C4-2B (cell line): ENCODE data around the gene CHSY3.

Source experiments
- H3K27ac ChIP-seq: fragments of 450-650 bp; 2 replicates; pipeline ENCODE4 v1.5.1; 2017
- ZFX ChIP-seq: fragments of 450-650 bp; IDR thresholded peaks from 2 replicates; pipeline ENCODE4 v1.6.1; 2017
- TF ChIP-seq, protein P1 (sequence below): fragments of 450-650 bp; conservative IDR thresholded peaks from 2 replicates; pipeline ENCODE4 v1.5.1; 2017; ENCODE audit warnings: mild to moderate bottlenecking

Gene CHSY3

DNA sequence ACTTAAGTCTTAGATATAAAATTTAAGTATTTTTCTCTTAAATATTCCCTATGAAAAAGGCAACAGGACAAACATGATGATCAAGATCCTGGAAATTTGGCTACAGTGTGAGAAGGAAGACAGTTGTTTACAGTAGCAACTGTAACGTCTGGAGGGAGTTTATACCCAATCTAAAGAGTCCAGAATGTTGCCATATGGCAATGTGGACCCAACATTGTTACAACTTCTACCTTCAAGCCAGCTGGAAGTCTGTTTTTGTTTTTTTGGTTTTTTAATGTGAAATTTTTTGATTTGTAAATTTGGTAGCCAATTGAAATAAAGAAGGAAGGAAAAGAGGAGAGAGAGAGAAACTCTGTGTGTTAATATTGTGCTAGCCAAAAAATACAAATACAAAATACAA is 233.4 kb downstream of the CHSY3 start:
- TF ChIP-seq, protein P1, sequence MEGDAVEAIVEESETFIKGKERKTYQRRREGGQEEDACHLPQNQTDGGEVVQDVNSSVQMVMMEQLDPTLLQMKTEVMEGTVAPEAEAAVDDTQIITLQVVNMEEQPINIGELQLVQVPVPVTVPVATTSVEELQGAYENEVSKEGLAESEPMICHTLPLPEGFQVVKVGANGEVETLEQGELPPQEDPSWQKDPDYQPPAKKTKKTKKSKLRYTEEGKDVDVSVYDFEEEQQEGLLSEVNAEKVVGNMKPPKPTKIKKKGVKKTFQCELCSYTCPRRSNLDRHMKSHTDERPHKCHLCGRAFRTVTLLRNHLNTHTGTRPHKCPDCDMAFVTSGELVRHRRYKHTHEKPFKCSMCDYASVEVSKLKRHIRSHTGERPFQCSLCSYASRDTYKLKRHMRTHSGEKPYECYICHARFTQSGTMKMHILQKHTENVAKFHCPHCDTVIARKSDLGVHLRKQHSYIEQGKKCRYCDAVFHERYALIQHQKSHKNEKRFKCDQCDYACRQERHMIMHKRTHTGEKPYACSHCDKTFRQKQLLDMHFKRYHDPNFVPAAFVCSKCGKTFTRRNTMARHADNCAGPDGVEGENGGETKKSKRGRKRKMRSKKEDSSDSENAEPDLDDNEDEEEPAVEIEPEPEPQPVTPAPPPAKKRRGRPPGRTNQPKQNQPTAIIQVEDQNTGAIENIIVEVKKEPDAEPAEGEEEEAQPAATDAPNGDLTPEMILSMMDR = no peak
- no peak for TF ChIP-seq ZFX
- no peak overlapping the region for H3K27ac ChIP-seq

DNA sequence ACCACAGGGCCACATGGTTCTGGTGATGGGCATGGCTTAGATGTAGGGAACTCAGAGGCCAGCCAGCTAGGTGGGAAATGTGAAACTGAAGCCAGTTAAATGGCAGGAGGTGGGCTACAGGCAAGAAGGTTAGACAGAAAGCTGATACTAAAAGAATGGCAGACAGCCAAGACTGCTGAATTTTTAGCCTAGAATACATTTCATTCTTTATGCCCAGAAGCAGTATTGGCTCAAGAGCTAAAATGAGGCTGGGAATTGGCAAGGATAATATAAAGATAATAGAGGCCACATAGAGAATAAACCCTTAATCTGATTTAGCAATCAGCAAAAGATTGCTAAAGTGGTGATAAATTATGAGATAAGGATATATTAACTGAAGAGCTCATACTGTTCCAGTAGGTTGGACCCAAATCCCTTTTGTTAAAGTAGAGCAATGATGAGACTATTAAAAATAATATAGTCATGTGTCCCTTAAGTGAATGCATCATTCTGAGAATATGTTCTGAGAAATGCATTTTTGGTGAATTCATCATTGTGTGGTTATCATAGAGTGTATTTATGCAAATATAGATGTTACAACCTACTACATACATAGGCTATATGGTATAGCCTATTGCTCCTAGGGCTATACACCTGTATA is 234.3 kb downstream of the CHSY3 start:
- TF ChIP-seq, protein P1 = no peak
- no peak for TF ChIP-seq ZFX
- H3K27ac ChIP-seq = no peak overlapping the region

DNA sequence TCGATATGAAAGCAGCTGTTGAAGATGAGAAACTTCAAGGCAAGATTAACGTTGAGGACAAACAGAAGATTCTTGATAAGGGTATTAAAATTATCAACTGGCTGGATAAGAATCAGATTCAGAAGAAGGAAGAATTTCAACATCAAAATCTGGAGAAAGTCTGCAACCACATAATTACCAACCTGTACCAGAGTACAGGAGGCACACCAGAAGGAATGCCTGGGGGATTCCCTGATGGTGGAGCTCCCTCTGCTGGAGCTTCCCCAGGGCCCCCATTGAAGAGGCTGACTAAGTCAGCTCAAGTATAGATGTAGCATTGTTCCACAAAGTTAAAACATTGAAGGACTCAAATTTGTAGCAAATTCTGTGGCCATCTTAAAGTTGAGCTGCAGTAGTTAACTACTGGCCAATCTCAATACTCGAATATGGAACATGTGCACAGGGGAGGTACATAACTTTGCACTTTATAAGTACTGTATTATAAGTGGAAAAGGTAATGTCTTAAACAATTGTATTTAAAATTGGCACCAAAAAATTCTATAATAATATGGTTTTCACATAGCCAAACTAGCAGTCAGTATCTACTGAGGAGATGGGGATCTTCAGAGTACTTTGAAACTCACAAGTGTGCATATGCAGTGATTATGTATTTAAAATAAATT is 237.5 kb downstream of the CHSY3 start:
- no peak overlapping the region for H3K27ac ChIP-seq
- TF ChIP-seq, protein P1 = peak; percentile 62
- TF ChIP-seq ZFX = no peak

DNA sequence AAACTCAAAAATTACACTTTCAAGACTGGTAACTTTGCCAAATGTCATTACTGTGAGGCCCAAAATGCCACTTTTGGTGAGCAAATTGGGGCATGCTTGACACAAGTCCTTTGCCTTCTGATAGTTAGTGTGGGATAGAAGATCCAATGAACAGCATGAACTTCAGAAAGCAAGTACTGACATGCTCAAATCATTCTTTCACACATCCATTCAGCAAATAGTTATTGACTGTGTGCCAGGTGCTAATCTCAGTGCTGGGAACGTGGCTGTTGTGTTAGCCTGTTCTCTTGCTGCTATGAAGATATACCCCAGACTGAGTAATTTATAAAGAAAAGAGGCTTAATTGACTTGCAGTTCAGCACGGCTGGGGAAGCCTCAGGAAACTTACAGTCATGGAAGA is 247.0 kb downstream of the CHSY3 start:
- no peak overlapping the region for H3K27ac ChIP-seq
- no peak for TF ChIP-seq ZFX
- TF ChIP-seq, protein P1 = no peak

DNA sequence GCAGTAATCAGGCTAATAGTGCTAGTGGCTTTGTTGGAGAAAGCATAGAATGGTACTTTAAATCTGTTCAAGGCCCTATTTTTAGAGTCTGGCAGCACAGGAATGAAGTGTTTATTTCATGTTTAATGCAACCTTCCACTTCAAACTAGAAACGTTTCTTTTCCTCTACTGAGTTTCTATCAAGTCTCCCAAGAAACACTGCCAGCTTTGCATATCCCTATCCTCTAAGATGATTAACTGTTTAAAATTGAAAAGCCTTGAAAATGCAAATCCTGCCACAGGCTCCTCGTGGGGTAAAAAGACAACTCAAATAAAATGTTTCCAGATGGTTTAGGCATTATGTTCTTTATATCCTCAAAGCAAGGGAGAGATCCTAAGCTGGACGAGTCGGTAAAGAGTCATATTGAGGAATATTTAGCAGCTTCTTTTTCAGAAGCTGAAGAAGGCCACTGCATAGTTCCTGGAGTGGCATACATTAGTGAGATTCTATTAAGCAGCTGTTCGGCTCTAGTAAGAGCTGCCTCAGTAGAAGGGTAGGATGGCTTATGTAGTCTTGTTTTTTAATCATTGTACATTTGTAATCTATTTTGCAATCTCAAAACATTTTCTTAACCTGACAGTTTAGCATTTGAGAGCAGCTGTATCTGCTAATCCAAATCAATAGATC is 251.2 kb downstream of the CHSY3 start:
- no peak for TF ChIP-seq ZFX
- TF ChIP-seq, protein P1 = no peak
- H3K27ac ChIP-seq = no peak overlapping the region

DNA sequence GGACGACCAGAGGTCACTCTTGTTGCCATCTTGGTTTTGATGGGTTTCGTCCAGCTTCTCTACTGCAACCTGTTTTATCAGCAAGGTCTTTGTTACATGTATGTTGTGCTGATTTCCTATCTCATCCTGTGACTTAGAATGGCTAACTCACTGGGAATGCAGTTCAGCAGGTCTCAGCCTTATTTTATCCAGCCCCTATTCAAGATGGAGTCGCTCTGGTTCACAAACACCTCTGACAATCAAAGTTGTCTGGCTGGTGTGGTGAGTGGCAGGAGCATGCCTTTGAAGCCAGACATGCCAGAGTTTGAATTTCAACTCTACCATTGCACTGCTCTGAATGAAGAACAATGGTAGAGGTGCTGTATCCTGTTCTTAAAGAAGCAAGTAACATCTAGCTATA is 253.8 kb downstream of the CHSY3 start:
- TF ChIP-seq ZFX = no peak
- TF ChIP-seq, protein P1 = no peak

DNA sequence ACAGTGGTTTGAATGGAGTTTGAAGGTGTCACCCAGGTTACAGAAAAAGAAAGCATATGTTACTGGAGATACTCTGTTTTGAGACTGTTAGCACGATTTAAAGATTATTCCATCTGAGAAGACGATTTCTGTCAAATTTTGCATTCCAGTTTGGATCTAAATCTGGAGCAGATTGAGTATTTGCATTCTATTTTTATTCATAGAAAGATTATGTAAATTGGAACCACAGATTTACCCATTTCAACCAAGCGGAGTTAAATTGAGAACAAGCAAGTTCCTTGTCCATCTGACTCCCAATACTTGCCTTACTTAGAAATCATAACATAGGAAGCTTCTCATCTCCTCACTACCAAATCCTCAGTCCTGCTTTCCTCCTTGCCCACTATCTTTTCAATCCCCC is 255.7 kb downstream of the CHSY3 start:
- H3K27ac ChIP-seq = no peak overlapping the region
- TF ChIP-seq, protein P1 = no peak
- no peak for TF ChIP-seq ZFX

More for the DNA sequence above, 253.8 kb downstream of the CHSY3 start:
- no peak overlapping the region for H3K27ac ChIP-seq
